Activated B cell treated with CpG ODN at 0.5 μM for 24 hours (primary cell): ENCODE results near the gene GSDME. TPM values are rescaled to one million over a fixed set of nuclear protein-coding genes. Genes with fewer than 3 reads are reported as not detected.

Experiments used
- ATAC-seq: fragments of 200-7000 bp; cut with Tn5 transposase; one replicate; pipeline ENCODE4 v1.10.0; 2021; ENCODE audit warnings: low read depth, mild to moderate bottlenecking, moderate library complexity
- CTCF ChIA-PET: fragments of 350-600 bp; sonication (Branson Sonifier 250); formaldehyde crosslinking; loops from one replicate; lab custom pipeline; 2021; ENCODE audit warnings: antibody characterized with exemption; lab: Charles Lee
- POLR2A ChIA-PET: fragments of 350-600 bp; sonication (Branson Sonifier 250); formaldehyde crosslinking; loops from one replicate; lab custom pipeline; 2021; ENCODE audit warnings: antibody characterized with exemption; lab: Charles Lee
- DNase-seq: peaks from one replicate; pipeline ENCODE4 v3.0.0; 2022
- H3K27ac Mint-ChIP-seq: one replicate; pipeline ENCODE4 v1.8.0; 2020; ENCODE audit warnings: mixed read lengths
- H3K27me3 Mint-ChIP-seq: one replicate; pipeline ENCODE4 v1.8.0; 2021; ENCODE audit warnings: mixed read lengths
- H3K36me3 Mint-ChIP-seq: one replicate; pipeline ENCODE4 v1.8.0; 2021; ENCODE audit warnings: low read depth, mixed read lengths
- H3K4me1 Mint-ChIP-seq: one replicate; pipeline ENCODE4 v1.8.0; 2021; ENCODE audit warnings: mixed read lengths
- H3K4me3 Mint-ChIP-seq: one replicate; pipeline ENCODE4 v1.8.0; 2020; ENCODE audit warnings: mild to moderate bottlenecking, mixed read lengths
- H3K9me3 Mint-ChIP-seq: one replicate; pipeline ENCODE4 v1.8.0; 2020; ENCODE audit warnings: mixed read lengths
- CTCF ChIP-seq: fragments of 200-600 bp; IDR thresholded peaks from one replicate; pipeline ENCODE4 v1.8.0; 2022; ENCODE audit warnings: antibody characterized with exemption, mild to moderate bottlenecking
- intact Hi-C: fragments of 100-400 bp; cut with micrococcal nuclease; formaldehyde crosslinking; loops from one replicate; pipeline ENCODE4 v1.15.1; 2024
- total RNA-seq: library from RNA; stranded (reverse); gene quantifications from 2 replicates; pipeline ENCODE4 v1.2.3, GENCODE V29; 2022

Gene GSDME
- total RNA-seq, 1 donor from 2014 or later, result 4.1 TPM

- H3K4me1 Mint-ChIP-seq, result peaks cover 65% of the 10 kb centered on the region
- H3K36me3 Mint-ChIP-seq, result no peaks in the 10 kb centered on the region
- ChIA-PET CTCF (interaction anchor here (1.0 to 2.5 kb wide), 3 partner anchors 22 to 122 kb away, joined by 3 to 8 read pairs (median 3); no protein-coding TSS in a partner anchor), POLR2A (interaction anchor here (0.5 kb wide), 2 partner anchors 81 to 399 kb away, joined by 3 to 6 read pairs; no protein-coding TSS in a partner anchor)
- no peak for DNase-seq
- H3K27me3 Mint-ChIP-seq, result no peaks in the 10 kb centered on the region
- peak overlapping the region; percentile 61 for H3K27ac Mint-ChIP-seq
- intact Hi-C loops, result loop anchor here (5.0 to 10.0 kb wide), 2 partner anchors 266 to 379 kb away; partner anchors contain the start of gene OSBPL3
- peak overlapping the region; percentile 64 for H3K4me3 Mint-ChIP-seq
- no peak for TF ChIP-seq CTCF
- ATAC-seq, result no peak
- no peaks in the 10 kb centered on the region for H3K9me3 Mint-ChIP-seq
Observed at GRCh38 chr7:24715661-24716479, 41.4 kb downstream of the GSDME start.

- Mint-ChIP-seq H3K9me3 (no peaks in the 10 kb centered on the region), H3K4me1 (peaks cover 58% of the 10 kb centered on the region), H3K36me3 (no peaks in the 10 kb centered on the region), H3K27ac (no peak overlapping the region), H3K27me3 (no peaks in the 10 kb centered on the region), H3K4me3 (no peak overlapping the region)
- ATAC-seq (no peak), DNase-seq (no peak)
- ChIA-PET CTCF (interaction anchor here (1.0 to 2.5 kb wide), 3 partner anchors 97 to 122 kb away, joined by 3 to 8 read pairs (median 3); no protein-coding TSS in a partner anchor), POLR2A (interaction anchor here (0.5 to 1.0 kb wide), 2 partner anchors 41 to 399 kb away, joined by 3 to 6 read pairs; no protein-coding TSS in a partner anchor)
- intact Hi-C loops, result loop anchor here (5.0 to 10.0 kb wide), 2 partner anchors 267 to 380 kb away; partner anchors contain the start of gene OSBPL3
- TF ChIP-seq CTCF, result no peak
Observed at GRCh38 chr7:24715171-24715570, 42.1 kb downstream of the GSDME start.

GRCh38 chr7:24714676-24715010 lies 42.6 kb downstream of the GSDME start:
- no peaks in the 10 kb centered on the region for H3K9me3 Mint-ChIP-seq
- ChIA-PET CTCF (interaction anchor here (1.0 to 2.5 kb wide), 2 partner anchors 97 to 121 kb away, joined by 3 to 8 read pairs; no protein-coding TSS in a partner anchor), POLR2A (interaction anchor here (1.0 kb wide), 1 partner anchor 42 kb away, joined by 3 read pairs; no protein-coding TSS in a partner anchor)
- DNase-seq, result no peak
- H3K36me3 Mint-ChIP-seq, result peaks cover 4% of the 10 kb centered on the region
- no peak overlapping the region for H3K4me3 Mint-ChIP-seq
- peaks cover 53% of the 10 kb centered on the region for H3K4me1 Mint-ChIP-seq
- no peak for TF ChIP-seq CTCF
- no peak overlapping the region for H3K27ac Mint-ChIP-seq
- intact Hi-C loops, result loop anchor here (5.0 to 10.0 kb wide), 2 partner anchors 268 to 380 kb away; partner anchors contain the start of gene OSBPL3
- H3K27me3 Mint-ChIP-seq, result no peaks in the 10 kb centered on the region
- ATAC-seq, result no peak

- DNase-seq (no peak), ATAC-seq (no peak)
- Mint-ChIP-seq H3K4me3 (no peak overlapping the region), H3K36me3 (peaks cover 8% of the 10 kb centered on the region), H3K27me3 (no peaks in the 10 kb centered on the region), H3K4me1 (peaks cover 47% of the 10 kb centered on the region), H3K9me3 (no peaks in the 10 kb centered on the region), H3K27ac (no peak overlapping the region)
- POLR2A ChIA-PET, result interaction anchor here (1.0 kb wide), 1 partner anchor 42 kb away, joined by 3 read pairs; no protein-coding TSS in a partner anchor
- intact Hi-C loops, result loop anchor here (10.0 kb wide), 1 partner anchor 381 kb away; no protein-coding TSS in a partner anchor
- TF ChIP-seq CTCF, result no peak
- CTCF ChIA-PET, result interaction anchor here (1.0 to 2.5 kb wide), 2 partner anchors 98 to 121 kb away, joined by 3 to 8 read pairs; no protein-coding TSS in a partner anchor
Observed at GRCh38 chr7:24713850-24714675, 43.2 kb downstream of the GSDME start.
